Testis (tissue), 3 donors: Measurements from ENCODE around the gene CAV3. TPM values are rescaled to one million over a fixed set of nuclear protein-coding genes. Genes with fewer than 3 reads are reported as not detected.

Source experiments
- DNase-seq: peaks from one replicate; pipeline ENCODE4 v3.0.0-alpha.2; 2019
- H3K27ac ChIP-seq, 2 donors: fragments of 200-600 bp; sonication (generic); one replicate each; pipeline ENCODE4 v1.5.1; 2019
- H3K27me3 ChIP-seq: fragments of 200-600 bp; sonication (generic); one replicate; pipeline ENCODE4 v1.5.1; 2019
- H3K36me3 ChIP-seq: fragments of 200-600 bp; sonication (generic); one replicate; pipeline ENCODE4 v1.5.1; 2017; ENCODE audit warnings: low read depth; ENCODE audit errors: missing control alignments
- H3K4me1 ChIP-seq: fragments of 200-600 bp; sonication (generic); one replicate; pipeline ENCODE4 v1.5.1; 2019
- H3K4me3 ChIP-seq, 2 donors: fragments of 200-600 bp; sonication (generic); one replicate each; pipeline ENCODE4 v1.5.1; 2017 to 2019
- H3K9me3 ChIP-seq: fragments of 200-600 bp; sonication (generic); one replicate; pipeline ENCODE4 v1.5.1; 2017
- POLR2A ChIP-seq: fragments of 450-650 bp; IDR thresholded peaks from one replicate; pipeline ENCODE4 v1.6.1; 2017; ENCODE audit warnings: antibody characterized with exemption, mild to moderate bottlenecking, moderate library complexity
- WGBS, 2 donors: methylation state at CpG; one replicate each; pipeline ENCODE4 v1.1.5; 2018; 5-methylcytosine and 5-hydroxymethylcytosine counted together
- intact Hi-C: fragments of 100-400 bp; cut with DNase I; formaldehyde crosslinking; loops from one replicate; pipeline ENCODE4 v1.15.1; 2023; ENCODE audit warnings: low total_unique reads
- polyA plus RNA-seq: library from polyadenylated mRNA; stranded (reverse); fragments of 350-450 nt; fragmentation: Illumina TruSeq; extraction: RNeasy Lipid Tissue Mini Kit (QIAGEN cat#74804); gene quantifications from one replicate; pipeline ENCODE4 v1.2.3, GENCODE V29; 2014; ENCODE audit warnings: low read depth, low replicate concordance; ENCODE audit not compliant: insufficient read depth
- total RNA-seq, 2 donors: library from RNA; depleted of rRNA; stranded (reverse); fragments of >200 nt; gene quantifications; one replicate each; pipeline ENCODE4 v1.2.3, GENCODE V29; 2016
- TF ChIP-seq, protein P1 (sequence below), 3 experiments: fragments of 450-650 bp in 2 of 3; fragments of 200-600 bp in 1 of 3; sonication (generic) in 1 of 3; IDR thresholded peaks; one replicate each; pipeline ENCODE4 v1.5.1; 2016 to 2019; ENCODE audit warnings: antibody characterized with exemption in 3 of 3, mild to moderate bottlenecking in 2 of 3, moderate library complexity in 1 of 3

CAV3 gene
- total and polyA plus RNA-seq, 3 donors from 2014 or later = 1.3 TPM; not detected in 2

DNA sequence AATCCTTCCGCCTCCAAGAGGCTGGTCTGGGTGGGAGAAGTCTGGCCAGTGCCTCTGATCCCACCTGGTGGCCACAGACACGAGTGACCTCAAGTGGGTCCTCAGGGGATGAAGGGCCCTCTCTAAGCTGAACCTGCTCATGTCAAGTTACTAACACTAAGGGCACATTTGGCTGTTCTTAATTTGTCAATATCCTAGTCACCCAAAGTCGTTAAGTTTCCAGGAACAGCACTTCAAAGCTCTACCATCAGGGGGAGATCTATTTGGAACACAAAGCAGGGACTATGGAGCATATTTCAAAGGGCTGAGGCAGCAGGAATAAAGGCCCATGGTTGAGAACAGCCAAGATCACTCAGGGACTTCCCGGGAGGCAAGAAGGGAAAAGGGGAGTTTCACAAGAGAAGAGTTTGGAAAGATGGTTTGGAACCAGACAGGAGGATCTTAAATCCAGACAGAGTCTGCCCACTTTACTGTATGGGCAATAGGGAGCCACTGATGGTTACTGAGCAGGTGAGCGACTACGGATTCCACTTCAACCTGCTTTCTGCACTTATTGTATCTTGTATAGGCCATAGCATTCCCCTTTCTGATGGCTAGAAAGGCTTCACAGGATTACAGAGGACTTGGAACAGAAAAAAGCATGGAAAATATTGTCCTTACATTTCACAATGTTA is 22.1 kb downstream of the CAV3 start:
- 77 to 83% methylated on average over 6 of the region's 6 CpGs for WGBS, 2 donors
- TF ChIP-seq, protein P1, sequence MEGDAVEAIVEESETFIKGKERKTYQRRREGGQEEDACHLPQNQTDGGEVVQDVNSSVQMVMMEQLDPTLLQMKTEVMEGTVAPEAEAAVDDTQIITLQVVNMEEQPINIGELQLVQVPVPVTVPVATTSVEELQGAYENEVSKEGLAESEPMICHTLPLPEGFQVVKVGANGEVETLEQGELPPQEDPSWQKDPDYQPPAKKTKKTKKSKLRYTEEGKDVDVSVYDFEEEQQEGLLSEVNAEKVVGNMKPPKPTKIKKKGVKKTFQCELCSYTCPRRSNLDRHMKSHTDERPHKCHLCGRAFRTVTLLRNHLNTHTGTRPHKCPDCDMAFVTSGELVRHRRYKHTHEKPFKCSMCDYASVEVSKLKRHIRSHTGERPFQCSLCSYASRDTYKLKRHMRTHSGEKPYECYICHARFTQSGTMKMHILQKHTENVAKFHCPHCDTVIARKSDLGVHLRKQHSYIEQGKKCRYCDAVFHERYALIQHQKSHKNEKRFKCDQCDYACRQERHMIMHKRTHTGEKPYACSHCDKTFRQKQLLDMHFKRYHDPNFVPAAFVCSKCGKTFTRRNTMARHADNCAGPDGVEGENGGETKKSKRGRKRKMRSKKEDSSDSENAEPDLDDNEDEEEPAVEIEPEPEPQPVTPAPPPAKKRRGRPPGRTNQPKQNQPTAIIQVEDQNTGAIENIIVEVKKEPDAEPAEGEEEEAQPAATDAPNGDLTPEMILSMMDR (IDR thresholded peaks at IDR 0.05) = no peak
- no peak for TF ChIP-seq POLR2A
- H3K27ac ChIP-seq = no peak overlapping the region
- H3K36me3 ChIP-seq = no peaks in the 10 kb centered on the region
- H3K9me3 ChIP-seq = no peaks in the 10 kb centered on the region
- no peaks in the 10 kb centered on the region for H3K4me1 ChIP-seq
- no peaks in the 10 kb centered on the region for H3K27me3 ChIP-seq
- DNase-seq = no peak
- H3K4me3 ChIP-seq = no peak overlapping the region
- intact Hi-C loops = no loop called here

DNA sequence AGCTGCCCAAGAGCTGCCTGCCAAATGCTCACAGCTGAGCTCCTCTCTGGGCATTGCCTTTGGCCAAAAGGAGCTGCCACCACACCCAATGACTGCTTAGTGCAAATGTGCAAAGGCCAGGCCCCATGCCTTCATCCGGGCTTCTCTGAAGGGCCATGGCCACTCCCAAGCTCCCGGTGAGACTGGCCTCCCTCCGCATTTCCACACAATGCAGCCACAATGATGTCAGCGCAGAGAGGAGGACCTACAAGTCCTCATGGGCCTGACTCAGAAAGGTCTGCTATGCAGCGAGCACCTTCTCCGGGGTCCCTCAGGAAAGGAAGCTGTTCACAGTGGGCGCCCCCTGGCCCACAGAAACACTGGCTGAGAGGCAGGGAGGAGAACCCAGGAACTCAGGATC is 23.1 kb downstream of the CAV3 start:
- no peak for DNase-seq
- no peak overlapping the region for H3K27ac ChIP-seq
- TF ChIP-seq POLR2A = no peak
- TF ChIP-seq, protein P1 (IDR thresholded peaks at IDR 0.05) = no peak
- no peaks in the 10 kb centered on the region for H3K4me1 ChIP-seq
- no peaks in the 10 kb centered on the region for H3K9me3 ChIP-seq
- H3K36me3 ChIP-seq = no peaks in the 10 kb centered on the region
- no peaks in the 10 kb centered on the region for H3K27me3 ChIP-seq
- H3K4me3 ChIP-seq = no peak overlapping the region
- intact Hi-C loops = no loop called here
- 89 to 90% methylated on average over 3 to 7 of the region's 7 CpGs for WGBS, 2 donors

GRCh38 chr3:8757551-8758518 is 24.2 kb downstream of the CAV3 start:
- 79 to 84% methylated on average over 24 of the region's 24 CpGs for WGBS, 2 donors
- intact Hi-C loops = no loop called here
- H3K4me3 ChIP-seq = no peak overlapping the region

GRCh38 chr3:8759038-8759707 is 25.6 kb downstream of the CAV3 start:
- H3K36me3 ChIP-seq = no peaks in the 10 kb centered on the region
- H3K4me3 ChIP-seq = no peak overlapping the region
- TF ChIP-seq, protein P1 (IDR thresholded peaks at IDR 0.05) = no peak
- TF ChIP-seq POLR2A = no peak
- 86 to 87% methylated on average over 7 of the region's 7 CpGs for WGBS, 2 donors
- H3K9me3 ChIP-seq = no peaks in the 10 kb centered on the region
- H3K4me1 ChIP-seq = no peaks in the 10 kb centered on the region
- intact Hi-C loops = no loop called here
- H3K27me3 ChIP-seq = no peaks in the 10 kb centered on the region
- no peak overlapping the region for H3K27ac ChIP-seq
- no peak for DNase-seq

More at GRCh38 chr3:8757551-8758518, 24.2 kb downstream of the CAV3 start:
- no peak for DNase-seq
- Histone ChIP-seq H3K27ac (no peak overlapping the region), H3K27me3 (no peaks in the 10 kb centered on the region), H3K36me3 (no peaks in the 10 kb centered on the region), H3K4me1 (no peaks in the 10 kb centered on the region), H3K9me3 (no peaks in the 10 kb centered on the region)
- TF ChIP-seq POLR2A = no peak
- TF ChIP-seq, protein P1 (IDR thresholded peaks at IDR 0.05) = no peak
